SK-N-SH (cell line): ENCODE data around the gene MYO9B. TPM values are rescaled to one million over a fixed set of nuclear protein-coding genes. Genes with fewer than 3 reads are reported as not detected.
A peak's percentile ranks its signal among the peaks of the same experiment; 100 is the strongest.

Source experiments
- CTCF ChIA-PET: fragments of 300-600, 350-600 bp; formaldehyde crosslinking; extraction: SDS; loops from one replicate; lab custom pipeline; 2021; lab: Yijun Ruan, JAX
- POLR2A ChIA-PET: fragments of 350-600 bp; sonication (Branson Sonifier 250); formaldehyde crosslinking; extraction: SDS; loops from one replicate; lab custom pipeline; 2020; ENCODE audit warnings: antibody characterized with exemption, inconsistent platforms; lab: Yijun Ruan, JAX
- DNase-seq: peaks from one replicate; pipeline ENCODE4 v3.0.0; 2012
- H2AFZ ChIP-seq: fragments of 200-600 bp; sonication (generic); 2 replicates; pipeline ENCODE4 v1.8.1; 2016; ENCODE audit warnings: antibody characterized with exemption, mild to moderate bottlenecking, low read depth
- H3F3A ChIP-seq: fragments of 200-600 bp; sonication (generic); replicated peaks from 2 replicates; pipeline ENCODE3; 2016; ENCODE audit warnings: antibody characterized with exemption, mild to moderate bottlenecking; ENCODE audit not compliant: insufficient read depth
- H3K27ac ChIP-seq, 2 experiments: fragments of 200-500 bp in 1 of 2; fragments of 200-600 bp in 1 of 2; sonication (Bioruptor generic) in 1 of 2; sonication (generic), shearing (Covaris generic) in 1 of 2; 2 replicates each; pipeline versions ENCODE4 v1.5.1 to v1.6.1; 2014 to 2016; ENCODE audit warnings: low read depth in 2 of 2, inconsistent platforms in 1 of 2, low read length in 1 of 2, mild to moderate bottlenecking in 1 of 2, mixed read lengths in 1 of 2
- H3K27me3 ChIP-seq: fragments of 200-600 bp; sonication (generic), shearing (Covaris generic); 2 replicates; pipeline ENCODE4 v1.6.1; 2016; ENCODE audit warnings: mixed run types; ENCODE audit not compliant: insufficient read depth
- H3K36me3 ChIP-seq, 2 experiments: fragments of 200-500 bp in 1 of 2; fragments of 200-600 bp in 1 of 2; sonication (Bioruptor generic) in 1 of 2; sonication (generic) in 1 of 2; replicated peaks in 1 of 2; 2 replicates each; pipeline versions ENCODE3 to v1.5.1; 2014 to 2016; ENCODE audit warnings: low read length in 1 of 2, mild to moderate bottlenecking in 1 of 2; ENCODE audit not compliant: insufficient read depth in 2 of 2, control insufficient read depth in 1 of 2
- H3K4me1 ChIP-seq, 2 experiments: fragments of 200-500 bp in 1 of 2; fragments of 200-600 bp in 1 of 2; sonication (Bioruptor generic) in 1 of 2; sonication (generic), shearing (Covaris generic) in 1 of 2; 2 replicates each; pipeline versions ENCODE4 v1.5.1 to v1.6.1; 2014 to 2016; ENCODE audit warnings: low read depth in 1 of 2, low read length in 1 of 2, mixed run types in 1 of 2; ENCODE audit not compliant: insufficient read depth in 2 of 2, control insufficient read depth in 1 of 2
- H3K4me2 ChIP-seq: fragments of 200-600 bp; sonication (generic), shearing (Covaris generic); 2 replicates; pipeline ENCODE4 v1.6.1; 2017; ENCODE audit warnings: mixed run types
- H3K4me3 ChIP-seq, 2 experiments: fragments of 200-500 bp in 1 of 2; fragments of 200-600 bp in 1 of 2; sonication (Bioruptor generic) in 1 of 2; sonication (generic), shearing (Covaris generic) in 1 of 2; 2 replicates each; pipeline versions ENCODE4 v1.5.1 to v1.8.1; 2014 to 2016; ENCODE audit warnings: low read depth in 2 of 2, inconsistent platforms in 1 of 2, low read length in 1 of 2, mild to moderate bottlenecking in 1 of 2, mixed read lengths in 1 of 2, moderate library complexity in 1 of 2
- H3K79me2 ChIP-seq: fragments of 200-600 bp; sonication (generic); 2 replicates; pipeline ENCODE4 v1.8.1; 2017; ENCODE audit warnings: mild to moderate bottlenecking; ENCODE audit not compliant: insufficient read depth
- H3K9ac ChIP-seq: fragments of 200-600 bp; sonication (generic); 2 replicates; pipeline ENCODE4 v1.6.1; 2017; ENCODE audit warnings: mixed run types
- H3K9me2 ChIP-seq: fragments of 200-600 bp; sonication (generic); 2 replicates; pipeline ENCODE4 v1.6.1; 2017; ENCODE audit warnings: mixed run types
- H3K9me3 ChIP-seq: fragments of 200-600 bp; sonication (generic); 2 replicates; pipeline ENCODE4 v1.6.1; 2017; ENCODE audit warnings: mixed run types, mild to moderate bottlenecking, moderate library complexity
- H4K20me1 ChIP-seq: fragments of 200-600 bp; sonication (generic); 2 replicates; pipeline ENCODE4 v1.6.1; 2017; ENCODE audit warnings: mild to moderate bottlenecking, mixed run types; ENCODE audit not compliant: insufficient read depth
- CHD2 ChIP-seq: fragments of 150-350 bp; IDR thresholded peaks from 2 replicates; pipeline ENCODE4 v1.6.1; 2018; ENCODE audit warnings: low read length; ENCODE audit not compliant: partially characterized antibody
- EP300 ChIP-seq, 2 experiments: IDR thresholded peaks; 2 replicates each; pipeline versions ENCODE4 v1.4.0 to v1.6.1; 2012; ENCODE audit warnings: borderline replicate concordance in 1 of 2, low read depth in 1 of 2, low read length in 1 of 2
- FOXM1 ChIP-seq: IDR thresholded peaks from 2 replicates; pipeline ENCODE4 v1.4.0; 2012; ENCODE audit warnings: low read depth, mild to moderate bottlenecking
- GABPA ChIP-seq: IDR thresholded peaks from 2 replicates; pipeline ENCODE4 v1.4.0; 2012; ENCODE audit warnings: low read depth, mild to moderate bottlenecking
- GATA2 ChIP-seq: sonication (generic); formaldehyde crosslinking; IDR thresholded peaks from 2 replicates; pipeline ENCODE4 v1.5.0; 2020; ENCODE audit warnings: mild to moderate bottlenecking, missing genetic modification reagents
- NFIC ChIP-seq: IDR thresholded peaks from 2 replicates; pipeline ENCODE4 v1.4.0; 2012; ENCODE audit warnings: borderline replicate concordance
- POLR2AphosphoS5 ChIP-seq: IDR thresholded peaks from 2 replicates; pipeline ENCODE4 v1.6.1; 2012; ENCODE audit warnings: low read depth, low read length
- RXRA ChIP-seq: IDR thresholded peaks from 2 replicates; pipeline ENCODE4 v1.4.0; 2012; ENCODE audit warnings: low read depth, mild to moderate bottlenecking, borderline replicate concordance
- SIN3A ChIP-seq: IDR thresholded peaks from 2 replicates; pipeline ENCODE4 v1.6.1; 2012; ENCODE audit warnings: low read depth, mild to moderate bottlenecking, low read length, moderate library complexity, borderline replicate concordance
- SMC3 ChIP-seq: IDR thresholded peaks from 2 replicates; pipeline ENCODE4 v1.6.1; 2012; ENCODE audit warnings: low read depth, low read length, improper control_type of control experiment
- TCF12 ChIP-seq: IDR thresholded peaks from 2 replicates; pipeline ENCODE4 v1.4.0; 2012
- YY1 ChIP-seq: IDR thresholded peaks from 2 replicates; pipeline ENCODE4 v1.4.0; 2012; ENCODE audit warnings: low read depth, mild to moderate bottlenecking
- WGBS: methylation state at CpG from one replicate; pipeline ENCODE4 v1.1.6; 2017; ENCODE audit warnings: low lambda C conversion rate; 5-methylcytosine and 5-hydroxymethylcytosine counted together
- polyA plus RNA-seq, 3 experiments: library from polyadenylated mRNA; depleted of rRNA; stranded (reverse); fragments of >200 nt; gene quantifications; 2 replicates each; pipeline ENCODE4 v1.2.3, GENCODE V29; 2012
- TF ChIP-seq, protein P1 (sequence below): IDR thresholded peaks from 2 replicates; pipeline ENCODE4 v1.4.0; 2012; ENCODE audit warnings: low read depth
- TF ChIP-seq, protein P2 (sequence below): IDR thresholded peaks from 2 replicates; pipeline ENCODE4; 2012
- TF ChIP-seq, protein P3 (sequence below): fragments of 150-350 bp; IDR thresholded peaks from 2 replicates; pipeline ENCODE4 v1.6.1; 2017; ENCODE audit warnings: antibody characterized with exemption, low read length, low read depth, borderline replicate concordance
- TF ChIP-seq, protein P4 (sequence below): IDR thresholded peaks from 2 replicates; pipeline ENCODE4 v1.4.0; 2012; ENCODE audit warnings: low read depth, borderline replicate concordance
- TF ChIP-seq, protein P5 (sequence below): fragments of 200-600 bp; sonication (generic); IDR thresholded peaks from 2 replicates; pipeline ENCODE4 v1.6.1; 2017; ENCODE audit warnings: antibody characterized with exemption, mild to moderate bottlenecking, moderate library complexity
- TF ChIP-seq, protein P6 (sequence below): fragments of 150-350 bp; IDR thresholded peaks from 2 replicates; pipeline ENCODE4 v1.6.1; 2016; ENCODE audit warnings: mild to moderate bottlenecking, low read depth, low read length

Gene MYO9B
- polyA plus RNA-seq, 1 of the 3 experiments (the other 2 are of a cell fraction): 37.6 TPM

DNA sequence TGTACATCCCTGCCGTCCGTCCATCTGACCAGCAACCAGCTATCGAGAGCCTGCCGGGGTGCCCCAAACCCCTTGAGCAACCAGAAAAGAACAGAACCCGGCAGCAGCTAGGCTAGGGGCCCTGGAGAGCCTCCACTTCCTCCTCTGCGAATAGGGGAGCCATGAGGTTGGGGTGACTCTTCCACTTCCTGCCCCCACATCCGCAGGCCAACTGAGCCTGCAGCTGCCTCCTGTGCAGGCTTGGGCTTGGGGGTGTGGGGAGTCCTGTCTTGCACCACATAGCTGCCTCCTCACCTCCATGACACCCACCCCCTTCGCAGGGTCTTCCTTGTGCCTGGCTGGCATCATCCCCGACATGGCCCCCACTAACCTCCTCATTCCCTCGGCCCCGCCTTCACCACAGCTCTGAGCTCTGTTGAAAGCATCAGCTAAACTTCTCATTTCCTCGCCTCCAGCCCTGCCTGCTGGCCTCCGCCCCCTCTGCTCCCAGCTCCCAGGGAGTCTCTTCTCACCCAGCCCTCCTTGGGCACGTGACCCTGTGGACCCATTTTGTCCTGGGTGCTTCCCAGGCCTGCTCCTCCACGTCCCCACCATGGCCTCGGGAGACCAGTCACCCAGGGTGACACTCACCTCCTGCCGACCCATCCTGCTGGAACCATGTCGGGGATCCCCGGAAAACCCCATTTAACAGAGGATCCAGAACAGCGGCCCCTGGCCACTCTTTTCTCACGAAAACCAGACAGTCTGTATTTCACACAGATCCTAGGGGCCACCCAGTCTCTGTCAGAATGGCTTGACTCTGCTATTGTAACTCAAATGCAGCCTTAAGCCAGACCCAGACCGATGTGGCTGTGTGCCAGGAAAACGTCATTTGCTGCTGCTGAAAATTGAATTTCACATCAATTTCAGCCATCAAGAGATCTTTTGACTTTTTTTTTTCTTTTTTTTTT is 50.4 kb downstream of the MYO9B start (continued):
- TF ChIP-seq GATA2 (CRISPR knock-in tag): peak; percentile 71
- TF ChIP-seq, protein P1, sequence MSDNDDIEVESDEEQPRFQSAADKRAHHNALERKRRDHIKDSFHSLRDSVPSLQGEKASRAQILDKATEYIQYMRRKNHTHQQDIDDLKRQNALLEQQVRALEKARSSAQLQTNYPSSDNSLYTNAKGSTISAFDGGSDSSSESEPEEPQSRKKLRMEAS: no peak
- TF ChIP-seq, protein P2, sequence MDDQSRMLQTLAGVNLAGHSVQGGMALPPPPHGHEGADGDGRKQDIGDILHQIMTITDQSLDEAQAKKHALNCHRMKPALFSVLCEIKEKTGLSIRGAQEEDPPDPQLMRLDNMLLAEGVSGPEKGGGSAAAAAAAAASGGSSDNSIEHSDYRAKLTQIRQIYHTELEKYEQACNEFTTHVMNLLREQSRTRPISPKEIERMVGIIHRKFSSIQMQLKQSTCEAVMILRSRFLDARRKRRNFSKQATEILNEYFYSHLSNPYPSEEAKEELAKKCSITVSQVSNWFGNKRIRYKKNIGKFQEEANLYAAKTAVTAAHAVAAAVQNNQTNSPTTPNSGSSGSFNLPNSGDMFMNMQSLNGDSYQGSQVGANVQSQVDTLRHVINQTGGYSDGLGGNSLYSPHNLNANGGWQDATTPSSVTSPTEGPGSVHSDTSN: 0 out of 2 replicates have a peak, but pooled peaks have one; percentile 16
- TF ChIP-seq, protein P3, sequence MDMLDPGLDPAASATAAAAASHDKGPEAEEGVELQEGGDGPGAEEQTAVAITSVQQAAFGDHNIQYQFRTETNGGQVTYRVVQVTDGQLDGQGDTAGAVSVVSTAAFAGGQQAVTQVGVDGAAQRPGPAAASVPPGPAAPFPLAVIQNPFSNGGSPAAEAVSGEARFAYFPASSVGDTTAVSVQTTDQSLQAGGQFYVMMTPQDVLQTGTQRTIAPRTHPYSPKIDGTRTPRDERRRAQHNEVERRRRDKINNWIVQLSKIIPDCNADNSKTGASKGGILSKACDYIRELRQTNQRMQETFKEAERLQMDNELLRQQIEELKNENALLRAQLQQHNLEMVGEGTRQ: no peak
- TF ChIP-seq CHD2: no peak
- TF ChIP-seq FOXM1: no peak
- TF ChIP-seq, protein P4, sequence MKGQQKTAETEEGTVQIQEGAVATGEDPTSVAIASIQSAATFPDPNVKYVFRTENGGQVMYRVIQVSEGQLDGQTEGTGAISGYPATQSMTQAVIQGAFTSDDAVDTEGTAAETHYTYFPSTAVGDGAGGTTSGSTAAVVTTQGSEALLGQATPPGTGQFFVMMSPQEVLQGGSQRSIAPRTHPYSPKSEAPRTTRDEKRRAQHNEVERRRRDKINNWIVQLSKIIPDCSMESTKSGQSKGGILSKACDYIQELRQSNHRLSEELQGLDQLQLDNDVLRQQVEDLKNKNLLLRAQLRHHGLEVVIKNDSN: peak; percentile 86
- no peak for TF ChIP-seq SIN3A
- peak; percentile 54; the same call in 1 of the 2 replicates for TF ChIP-seq NFIC
- TF ChIP-seq, all 33 proteins: peak for 8

DNA sequence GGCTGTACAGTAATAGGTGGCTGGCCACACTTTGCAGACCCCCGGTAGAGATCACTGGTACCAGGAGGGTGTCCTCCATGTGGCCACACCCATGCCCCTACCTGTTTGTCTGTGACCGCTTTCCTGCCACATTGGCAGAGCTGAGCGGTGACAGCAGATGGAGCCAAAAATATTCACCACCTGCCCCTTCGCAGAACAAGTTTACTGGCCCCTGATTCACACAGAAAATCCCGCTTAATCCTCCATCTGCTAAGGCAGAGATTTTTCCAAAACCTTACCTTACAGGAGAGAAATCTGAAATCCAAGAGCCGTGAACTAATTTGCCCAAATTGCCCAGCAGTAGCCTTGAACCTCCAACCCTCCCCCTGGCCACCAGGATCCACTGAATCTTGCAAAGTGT is 52.1 kb downstream of the MYO9B start:
- H3K36me3 ChIP-seq: peaks cover 0 to 13% of the 10 kb centered on the region in 2 experiments
- no peak overlapping the region for H2AFZ ChIP-seq
- no peak for TF ChIP-seq TCF12
- no peak for TF ChIP-seq GABPA
- TF ChIP-seq EP300 (IDR thresholded peaks at IDR 0.05; ENCODE audit: borderline replicate concordance in 1 of 2, low read depth in 1 of 2, low read length in 1 of 2): no peak
- TF ChIP-seq YY1: no peak
- TF ChIP-seq, protein P5, sequence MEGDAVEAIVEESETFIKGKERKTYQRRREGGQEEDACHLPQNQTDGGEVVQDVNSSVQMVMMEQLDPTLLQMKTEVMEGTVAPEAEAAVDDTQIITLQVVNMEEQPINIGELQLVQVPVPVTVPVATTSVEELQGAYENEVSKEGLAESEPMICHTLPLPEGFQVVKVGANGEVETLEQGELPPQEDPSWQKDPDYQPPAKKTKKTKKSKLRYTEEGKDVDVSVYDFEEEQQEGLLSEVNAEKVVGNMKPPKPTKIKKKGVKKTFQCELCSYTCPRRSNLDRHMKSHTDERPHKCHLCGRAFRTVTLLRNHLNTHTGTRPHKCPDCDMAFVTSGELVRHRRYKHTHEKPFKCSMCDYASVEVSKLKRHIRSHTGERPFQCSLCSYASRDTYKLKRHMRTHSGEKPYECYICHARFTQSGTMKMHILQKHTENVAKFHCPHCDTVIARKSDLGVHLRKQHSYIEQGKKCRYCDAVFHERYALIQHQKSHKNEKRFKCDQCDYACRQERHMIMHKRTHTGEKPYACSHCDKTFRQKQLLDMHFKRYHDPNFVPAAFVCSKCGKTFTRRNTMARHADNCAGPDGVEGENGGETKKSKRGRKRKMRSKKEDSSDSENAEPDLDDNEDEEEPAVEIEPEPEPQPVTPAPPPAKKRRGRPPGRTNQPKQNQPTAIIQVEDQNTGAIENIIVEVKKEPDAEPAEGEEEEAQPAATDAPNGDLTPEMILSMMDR: no peak
- TF ChIP-seq CHD2: no peak
- no peak for TF ChIP-seq SMC3
- TF ChIP-seq RXRA: no peak
- no peak for TF ChIP-seq FOXM1
- TF ChIP-seq SIN3A: no peak
- TF ChIP-seq POLR2AphosphoS5: no peak
- TF ChIP-seq, protein P2: no peak
- TF ChIP-seq, protein P3: no peak
- TF ChIP-seq, protein P6, sequence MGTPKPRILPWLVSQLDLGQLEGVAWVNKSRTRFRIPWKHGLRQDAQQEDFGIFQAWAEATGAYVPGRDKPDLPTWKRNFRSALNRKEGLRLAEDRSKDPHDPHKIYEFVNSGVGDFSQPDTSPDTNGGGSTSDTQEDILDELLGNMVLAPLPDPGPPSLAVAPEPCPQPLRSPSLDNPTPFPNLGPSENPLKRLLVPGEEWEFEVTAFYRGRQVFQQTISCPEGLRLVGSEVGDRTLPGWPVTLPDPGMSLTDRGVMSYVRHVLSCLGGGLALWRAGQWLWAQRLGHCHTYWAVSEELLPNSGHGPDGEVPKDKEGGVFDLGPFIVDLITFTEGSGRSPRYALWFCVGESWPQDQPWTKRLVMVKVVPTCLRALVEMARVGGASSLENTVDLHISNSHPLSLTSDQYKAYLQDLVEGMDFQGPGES: no peak
- POLR2A ChIA-PET: no interaction called here
- H3K4me3 ChIP-seq: no peak overlapping the region
- CTCF ChIA-PET: no interaction called here
- H4K20me1 ChIP-seq: no peaks in the 10 kb centered on the region
- no peak overlapping the region for H3K27ac ChIP-seq
- no peaks in the 10 kb centered on the region for H3K9me2 ChIP-seq
- H3K4me2 ChIP-seq: no peak overlapping the region
- no peaks in the 10 kb centered on the region for H3K27me3 ChIP-seq
- peaks cover 80% of the 10 kb centered on the region for H3K79me2 ChIP-seq
- H3K9ac ChIP-seq: no peak overlapping the region
- no peaks in the 10 kb centered on the region for H3K9me3 ChIP-seq
- peaks cover 12 to 19% of the 10 kb centered on the region in 2 experiments; a peak in 3 of 4 replicates for H3K4me1 ChIP-seq
- WGBS: 99% methylated on average over 6 of the region's 6 CpGs
- H3F3A ChIP-seq: peaks cover 8% of the 10 kb centered on the region
- DNase-seq: no peak
